ENCODE measurements around the gene VAMP8.
"Not testable (repeated sequence)": the region's sequence is repeated elsewhere in the genome, so short reads cannot be mapped to it uniquely, and the experiment has no call there.

The VAMP8 gene

DNA sequence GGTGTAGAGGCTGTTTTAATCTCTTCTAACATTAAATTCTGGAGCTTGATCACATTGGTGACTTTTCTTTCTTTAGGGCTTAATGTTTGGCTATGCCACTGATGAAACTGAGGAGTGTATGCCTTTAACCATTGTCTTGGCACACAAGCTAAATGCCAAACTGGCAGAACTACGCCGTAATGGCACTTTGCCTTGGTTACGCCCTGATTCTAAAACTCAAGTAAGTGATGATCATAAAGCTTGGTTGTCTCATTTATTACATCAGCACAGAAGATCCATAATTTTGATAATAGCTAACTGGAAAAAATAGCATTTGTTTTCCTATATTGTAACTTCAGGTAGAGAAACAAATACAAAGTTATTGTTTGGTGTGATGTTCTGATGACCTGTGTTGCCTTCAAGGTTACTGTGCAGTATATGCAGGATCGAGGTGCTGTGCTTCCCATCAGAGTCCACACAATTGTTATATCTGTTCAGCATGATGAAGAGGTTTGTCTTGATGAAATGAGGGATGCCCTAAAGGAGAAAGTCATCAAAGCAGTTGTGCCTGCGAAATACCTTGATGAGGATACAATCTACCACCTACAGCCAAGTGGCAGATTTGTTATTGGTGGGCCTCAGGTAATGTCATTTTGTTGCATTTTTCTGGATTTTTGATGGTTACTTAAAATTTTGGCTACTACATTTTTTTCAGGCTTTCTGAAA is 35.5 kb upstream of the VAMP8 start:
- H3K4me3 ChIP-seq (ENCODE audit: insufficient read length, low read depth), result peak overlapping the region; percentile 4
- H3K9me3 ChIP-seq (ENCODE audit: insufficient read depth, low read length), result no peaks in the 10 kb centered on the region
- peaks cover 2% of the 10 kb centered on the region for H3K4me1 ChIP-seq (ENCODE audit: insufficient read depth, insufficient read length)
- peaks cover 65% of the 10 kb centered on the region for H3K36me3 ChIP-seq (ENCODE audit: insufficient read depth, insufficient read length, low read length)
- no peak overlapping the region for H3K9ac ChIP-seq (ENCODE audit: insufficient read length, low read depth)
- TF ChIP-seq YY1 (IDR thresholded peaks at IDR 0.05; ENCODE audit: insufficient read depth, insufficient read length) (no peak), SUZ12 (IDR thresholded peaks at IDR 0.05; ENCODE audit: extremely low read depth, insufficient read depth, insufficient read length) (no peak), ZNF274 (IDR thresholded peaks at IDR 0.05; ENCODE audit: low read depth, low read length) (no peak)
- no peak for DNase-seq (ENCODE audit: low read depth, low spot score)
- H3K27me3 ChIP-seq (ENCODE audit: insufficient read depth, insufficient read length), result no peaks in the 10 kb centered on the region

DNA sequence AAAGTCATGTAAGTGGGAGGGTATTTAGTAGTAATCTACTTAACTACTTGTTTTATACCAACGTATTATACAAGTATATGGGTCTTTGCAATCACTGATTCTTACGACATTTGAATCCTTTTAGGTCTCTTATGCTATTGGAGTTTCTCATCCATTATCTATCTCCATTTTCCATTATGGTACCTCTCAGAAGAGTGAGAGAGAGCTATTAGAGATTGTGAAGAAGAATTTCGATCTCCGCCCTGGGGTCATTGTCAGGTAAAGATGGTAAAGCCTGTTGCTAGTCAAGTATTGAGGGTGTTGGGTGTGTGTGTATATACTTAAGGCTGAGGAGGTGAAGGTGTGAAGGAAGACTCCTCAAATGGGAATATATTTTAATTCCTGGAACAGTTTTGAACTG is 34.6 kb upstream of the VAMP8 start:
- peaks cover 2% of the 10 kb centered on the region for H3K4me1 ChIP-seq (ENCODE audit: insufficient read depth, insufficient read length)
- H3K9me3 ChIP-seq (ENCODE audit: insufficient read depth, low read length), result no peaks in the 10 kb centered on the region
- no peak overlapping the region for H3K9ac ChIP-seq (ENCODE audit: insufficient read length, low read depth)
- H3K4me3 ChIP-seq (ENCODE audit: insufficient read length, low read depth), result no peak overlapping the region
- peaks cover 67% of the 10 kb centered on the region for H3K36me3 ChIP-seq (ENCODE audit: insufficient read depth, insufficient read length, low read length)
- DNase-seq (ENCODE audit: low read depth, low spot score), result no peak
- TF ChIP-seq ZNF274 (IDR thresholded peaks at IDR 0.05; ENCODE audit: low read depth, low read length) (no peak), SUZ12 (IDR thresholded peaks at IDR 0.05; ENCODE audit: extremely low read depth, insufficient read depth, insufficient read length) (no peak), YY1 (IDR thresholded peaks at IDR 0.05; ENCODE audit: insufficient read depth, insufficient read length) (no peak)
- H3K27me3 ChIP-seq (ENCODE audit: insufficient read depth, insufficient read length), result no peaks in the 10 kb centered on the region

DNA sequence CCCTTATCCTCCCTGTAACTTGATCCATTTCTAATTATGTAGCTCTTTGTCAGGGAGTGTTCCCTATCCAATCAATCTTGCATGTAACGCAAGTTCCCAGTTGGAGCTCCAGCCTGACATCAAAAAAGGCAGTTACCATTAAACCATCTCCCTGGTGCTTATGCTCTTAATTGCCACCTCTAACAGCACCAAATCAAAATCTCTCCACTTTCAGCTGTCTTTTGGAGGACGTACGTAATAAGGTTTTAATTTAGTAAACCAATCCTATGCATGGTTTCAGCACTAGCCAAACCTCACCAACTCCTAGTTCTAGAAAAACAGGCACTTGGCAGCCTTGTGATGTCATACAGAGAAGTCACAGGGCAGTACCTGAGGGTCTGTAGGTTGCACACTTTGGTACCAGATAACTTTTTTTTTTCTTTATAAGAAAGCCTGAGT is 33.1 kb upstream of the VAMP8 start:
- H3K9ac ChIP-seq (ENCODE audit: insufficient read length, low read depth); H3K9me3 ChIP-seq (ENCODE audit: insufficient read depth, low read length); DNase-seq (ENCODE audit: low read depth, low spot score); H3K4me3 ChIP-seq (ENCODE audit: insufficient read length, low read depth); H3K27me3 ChIP-seq (ENCODE audit: insufficient read depth, insufficient read length); H3K4me1 ChIP-seq (ENCODE audit: insufficient read depth, insufficient read length): not testable (repeated sequence)
- peaks cover 78% of the 10 kb centered on the region for H3K36me3 ChIP-seq (ENCODE audit: insufficient read depth, insufficient read length, low read length)

DNA sequence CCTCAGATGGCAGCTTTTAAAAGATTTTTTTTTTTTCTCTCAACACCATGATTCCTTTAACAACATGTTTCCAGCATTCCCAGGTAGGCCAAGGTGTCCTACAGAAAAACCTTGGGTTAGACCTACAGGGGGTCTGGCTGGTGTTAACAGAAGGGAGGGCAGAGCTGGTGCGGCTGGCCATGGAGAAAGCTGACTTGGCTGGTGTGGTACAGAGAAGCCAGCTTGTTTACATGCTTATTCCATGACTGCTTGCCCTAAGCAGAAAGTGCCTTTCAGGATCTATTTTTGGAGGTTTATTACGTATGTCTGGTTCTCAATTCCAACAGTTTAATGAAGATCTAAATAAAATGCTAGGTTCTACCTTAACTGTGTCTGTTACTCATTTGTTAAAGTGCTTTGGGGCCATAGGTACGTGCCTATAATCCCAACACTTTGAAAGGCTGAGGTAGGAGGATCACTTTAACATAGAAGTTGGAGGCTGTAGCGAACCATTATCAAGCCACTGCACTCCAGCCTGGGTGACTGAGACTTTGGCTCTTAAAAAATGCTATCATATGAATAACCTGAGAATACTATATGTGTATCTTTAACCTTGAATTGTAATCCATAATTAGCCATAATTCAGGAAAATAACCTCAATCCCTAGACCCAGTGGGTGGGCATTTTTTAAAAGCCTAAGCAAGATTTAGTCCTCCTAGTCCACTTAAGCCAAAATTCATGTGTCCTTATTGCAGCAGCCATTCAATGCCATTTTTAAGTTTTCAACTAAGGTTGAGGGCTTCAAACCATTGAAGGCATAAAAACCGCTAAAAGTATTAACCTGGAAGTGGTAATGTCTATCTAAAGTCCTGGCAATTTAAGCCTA is 32.2 kb upstream of the VAMP8 start:
- H3K9me3 ChIP-seq (ENCODE audit: insufficient read depth, low read length); H3K4me3 ChIP-seq (ENCODE audit: insufficient read length, low read depth); H3K4me1 ChIP-seq (ENCODE audit: insufficient read depth, insufficient read length); H3K27me3 ChIP-seq (ENCODE audit: insufficient read depth, insufficient read length); H3K9ac ChIP-seq (ENCODE audit: insufficient read length, low read depth); DNase-seq (ENCODE audit: low read depth, low spot score): not testable (repeated sequence)
- H3K36me3 ChIP-seq (ENCODE audit: insufficient read depth, insufficient read length, low read length), result peaks cover 74% of the 10 kb centered on the region

DNA sequence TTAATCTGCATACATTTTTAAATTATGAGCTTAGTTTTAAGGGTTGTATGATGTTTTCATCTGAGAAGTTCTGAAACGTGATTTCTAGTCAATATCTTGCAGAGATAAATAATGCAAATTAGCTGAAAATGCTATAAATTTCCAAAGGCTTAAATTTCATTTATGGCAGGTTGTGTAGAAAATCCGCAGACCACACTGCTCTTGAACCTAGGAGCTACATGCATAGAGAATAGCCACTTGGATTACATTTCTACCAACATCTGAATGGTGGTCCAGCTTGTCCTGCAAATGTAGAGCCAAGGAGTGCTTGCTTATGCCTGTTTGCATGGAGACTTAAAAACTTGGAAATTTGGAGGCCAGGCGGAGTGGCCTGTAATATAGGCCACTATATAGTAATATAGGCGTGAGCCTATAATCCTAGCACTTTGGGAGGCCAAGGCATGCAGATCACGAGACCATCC is 31.6 kb upstream of the VAMP8 start:
- no peak for DNase-seq (ENCODE audit: low read depth, low spot score)
- H3K36me3 ChIP-seq (ENCODE audit: insufficient read depth, insufficient read length, low read length), result peaks cover 74% of the 10 kb centered on the region

DNA sequence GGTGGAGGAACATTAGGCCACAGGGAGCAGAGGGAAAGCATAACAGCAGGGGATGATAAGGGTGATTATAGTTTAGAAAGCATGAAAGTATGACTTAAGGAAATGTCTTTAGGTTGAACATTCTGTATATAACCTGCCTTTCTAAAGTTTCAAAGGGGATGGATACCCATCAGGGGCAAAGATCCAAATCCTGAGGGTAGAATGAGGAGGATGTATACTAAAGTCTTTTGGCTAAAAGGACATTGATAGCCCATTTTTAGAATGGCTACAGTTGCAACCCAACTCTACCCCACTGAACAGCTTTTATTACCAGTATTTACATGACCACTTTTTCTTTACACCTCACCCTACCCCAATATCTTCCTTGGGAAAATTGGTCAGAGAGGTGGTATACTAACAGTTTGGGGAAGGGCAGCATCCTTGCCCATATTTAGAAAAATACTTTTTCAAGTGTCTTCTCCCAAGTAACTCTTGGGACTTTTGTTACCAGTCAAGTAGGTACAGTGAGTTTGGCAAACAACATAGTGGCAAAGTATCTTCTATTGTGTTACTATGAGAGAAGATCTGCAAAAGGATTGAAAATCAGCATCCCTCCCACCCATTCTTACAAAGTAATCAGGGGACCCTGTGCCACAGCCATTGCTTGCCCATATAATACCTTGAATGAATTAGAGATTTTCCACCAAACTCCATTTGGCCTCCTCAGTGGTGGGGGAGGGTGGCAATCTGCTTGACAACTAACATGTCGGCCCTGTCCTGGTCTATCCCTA is 30.1 kb upstream of the VAMP8 start:
- DNase-seq (ENCODE audit: low read depth, low spot score), result no peak
- Histone ChIP-seq H3K9me3 (ENCODE audit: insufficient read depth, low read length) (no peaks in the 10 kb centered on the region), H3K4me3 (ENCODE audit: insufficient read length, low read depth) (no peak overlapping the region), H3K4me1 (ENCODE audit: insufficient read depth, insufficient read length) (no peaks in the 10 kb centered on the region), H3K36me3 (ENCODE audit: insufficient read depth, insufficient read length, low read length) (peaks cover 73% of the 10 kb centered on the region), H3K9ac (ENCODE audit: insufficient read length, low read depth) (no peak overlapping the region), H3K27me3 (ENCODE audit: insufficient read depth, insufficient read length) (no peaks in the 10 kb centered on the region)
- no peak for TF ChIP-seq YY1 (IDR thresholded peaks at IDR 0.05; ENCODE audit: insufficient read depth, insufficient read length)
- no peak for TF ChIP-seq SUZ12 (IDR thresholded peaks at IDR 0.05; ENCODE audit: extremely low read depth, insufficient read depth, insufficient read length)
- no peak for TF ChIP-seq ZNF274 (IDR thresholded peaks at IDR 0.05; ENCODE audit: low read depth, low read length)

More for the DNA sequence above, 31.6 kb upstream of the VAMP8 start:
- H3K4me3 ChIP-seq (ENCODE audit: insufficient read length, low read depth), result no peak overlapping the region
- peaks cover 2% of the 10 kb centered on the region for H3K4me1 ChIP-seq (ENCODE audit: insufficient read depth, insufficient read length)
- no peaks in the 10 kb centered on the region for H3K27me3 ChIP-seq (ENCODE audit: insufficient read depth, insufficient read length)
- no peaks in the 10 kb centered on the region for H3K9me3 ChIP-seq (ENCODE audit: insufficient read depth, low read length)
- TF ChIP-seq YY1 (IDR thresholded peaks at IDR 0.05; ENCODE audit: insufficient read depth, insufficient read length), result no peak
- no peak for TF ChIP-seq SUZ12 (IDR thresholded peaks at IDR 0.05; ENCODE audit: extremely low read depth, insufficient read depth, insufficient read length)
- TF ChIP-seq ZNF274 (IDR thresholded peaks at IDR 0.05; ENCODE audit: low read depth, low read length), result no peak
- H3K9ac ChIP-seq (ENCODE audit: insufficient read length, low read depth), result no peak overlapping the region
